ENCODE data around the gene MOV10L1.

MOV10L1 gene

DNA sequence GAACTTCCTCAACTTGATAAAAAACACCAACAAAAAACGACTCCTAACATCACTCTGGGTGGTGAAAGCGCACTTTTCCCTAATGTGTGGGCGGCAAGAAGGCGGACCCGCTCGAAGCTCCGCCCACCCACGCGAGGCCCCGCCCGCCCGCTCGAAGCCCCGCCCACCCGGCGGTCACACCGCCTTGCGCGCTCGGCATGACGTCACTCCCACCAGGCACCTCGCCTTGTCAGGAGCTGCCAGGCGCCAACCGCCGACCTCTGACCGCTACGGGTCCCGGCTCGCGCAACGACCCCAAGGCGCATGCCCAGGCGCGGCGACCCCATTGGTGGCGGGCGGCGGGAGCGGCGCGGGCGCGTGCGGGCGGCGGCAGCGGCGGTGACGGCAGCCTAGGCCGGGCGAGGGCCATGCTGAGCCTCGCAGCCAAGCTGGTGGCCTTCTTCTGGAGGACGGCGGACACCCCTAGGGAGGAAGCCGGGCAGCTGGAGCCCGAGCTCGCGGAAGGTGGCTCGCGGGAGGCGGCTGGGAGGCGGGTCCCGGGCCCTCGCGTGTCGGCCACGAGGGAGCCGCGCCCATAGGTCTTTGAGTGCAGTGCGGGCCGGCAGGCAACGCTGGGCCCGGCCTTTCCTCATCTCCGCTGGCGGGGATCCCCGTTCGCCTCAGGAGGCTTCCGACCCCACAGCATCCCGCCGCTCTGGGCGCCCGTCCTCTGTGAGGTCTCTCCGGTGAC, at the start of gene MOV10L1:
MOV10L1 (plus strand) TSS at position 325 of the 730 bp plus-strand sequence; CDS start at position 408, 83 bp downstream.
- DNase-seq: no peak

- no peak for DNase-seq
These were observed 49.1 kb upstream of the MOV10L1 start for GRCh38 chr22:50040717-50041116.

GRCh38 chr22:50041361-50042065, 48.3 kb upstream of the MOV10L1 start:
- no peak for DNase-seq

DNA sequence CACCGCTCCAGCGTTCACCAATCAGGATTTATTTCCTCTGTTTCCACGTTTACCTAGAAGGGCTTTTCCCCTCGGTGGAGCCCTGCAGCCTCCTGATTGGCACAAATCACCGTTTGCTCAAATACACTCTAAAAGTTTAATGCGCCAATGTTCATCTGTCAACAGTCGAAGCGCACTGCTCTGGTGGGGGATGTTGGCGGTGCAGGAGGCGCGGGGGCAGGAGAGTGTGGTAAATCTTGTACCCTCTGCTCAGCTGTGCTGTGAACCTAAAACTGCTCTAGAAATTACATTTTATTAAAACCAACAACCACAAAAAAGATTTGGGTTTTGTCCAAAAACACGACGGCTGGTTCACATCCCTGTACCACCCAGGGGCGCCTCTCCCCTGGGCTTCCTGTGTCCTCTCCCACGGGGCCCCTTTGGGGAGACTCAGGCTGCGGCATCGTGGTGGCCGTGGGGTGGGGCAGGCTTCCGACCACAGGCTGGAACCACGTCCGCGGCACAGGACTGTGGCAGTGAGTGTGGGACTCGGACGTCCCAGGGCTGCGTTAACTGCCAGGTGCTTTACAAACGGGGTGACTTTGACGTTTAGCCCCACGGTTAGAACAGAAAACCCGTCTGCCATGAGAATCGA, 45.2 kb upstream of the MOV10L1 start:
- no peak for DNase-seq

DNA sequence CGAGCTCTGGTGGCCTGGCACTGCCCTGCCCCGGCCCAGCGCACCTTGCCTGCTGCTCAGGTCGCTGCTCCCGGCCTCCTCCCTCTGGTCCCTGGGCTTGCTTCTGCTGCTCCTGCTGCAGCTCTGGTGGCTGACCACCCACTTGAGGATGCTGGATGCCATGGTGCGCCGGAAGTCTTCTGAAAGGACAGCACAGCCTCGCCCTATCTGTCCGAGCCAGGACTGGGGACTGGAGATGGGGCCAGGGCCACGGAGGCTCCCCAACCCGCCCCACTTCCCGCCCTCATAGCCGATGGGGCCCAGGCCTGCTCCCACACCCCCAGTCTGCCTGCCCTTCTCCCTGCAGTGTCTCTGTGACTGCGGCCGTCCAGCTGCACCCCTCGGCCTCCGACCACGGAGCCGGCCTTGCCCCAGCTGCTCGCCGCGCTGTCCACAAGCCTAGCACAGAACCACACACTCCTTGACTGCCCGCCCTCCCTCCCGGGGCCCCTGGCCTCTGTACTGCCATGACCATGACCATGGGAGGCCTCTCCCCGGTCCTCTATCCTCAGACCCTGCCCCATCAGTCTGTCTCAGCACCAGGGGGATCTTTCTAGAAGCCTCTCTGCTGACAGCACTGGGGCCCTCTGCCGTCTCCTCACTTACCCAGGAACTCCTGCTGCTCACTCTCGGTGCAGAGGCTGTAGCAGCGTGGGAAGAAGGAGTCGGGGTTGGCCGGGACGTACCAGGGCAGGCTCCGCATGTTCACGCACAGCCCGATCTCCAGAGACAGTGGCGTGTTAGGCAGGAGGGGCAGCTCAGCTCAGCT, 44.4 kb upstream of the MOV10L1 start:
- no peak for DNase-seq

- no peak for DNase-seq
These were observed 43.8 kb upstream of the MOV10L1 start for GRCh38 chr22:50046019-50046415.

- no peak for DNase-seq
These were observed 43.1 kb upstream of the MOV10L1 start for GRCh38 chr22:50046481-50047245.

- DNase-seq: no peak
These were observed 42.5 kb upstream of the MOV10L1 start for GRCh38 chr22:50047346-50047745.

GRCh38 chr22:50048061-50048765, 41.6 kb upstream of the MOV10L1 start:
- no peak for DNase-seq

DNA sequence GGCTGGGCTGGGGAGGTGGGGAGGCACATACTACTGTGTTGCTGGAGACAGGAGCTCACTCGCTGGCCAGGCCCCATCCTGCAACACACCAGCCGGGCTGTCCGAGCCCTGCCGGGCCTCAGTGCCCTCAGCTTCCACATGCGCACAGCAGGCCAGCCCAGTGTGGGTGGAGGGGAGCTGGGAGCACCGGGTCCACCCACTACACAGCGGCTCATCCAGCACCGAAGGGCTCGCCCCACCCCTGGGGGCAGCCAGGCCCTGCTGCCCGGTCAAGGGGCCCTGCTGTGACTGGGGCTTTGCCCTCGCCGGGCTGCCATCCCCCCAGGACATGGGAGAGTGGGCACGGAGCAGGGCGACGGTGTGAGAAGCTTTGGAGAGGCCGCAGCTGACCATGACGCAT, 41.0 kb upstream of the MOV10L1 start:
- DNase-seq: no peak

DNA sequence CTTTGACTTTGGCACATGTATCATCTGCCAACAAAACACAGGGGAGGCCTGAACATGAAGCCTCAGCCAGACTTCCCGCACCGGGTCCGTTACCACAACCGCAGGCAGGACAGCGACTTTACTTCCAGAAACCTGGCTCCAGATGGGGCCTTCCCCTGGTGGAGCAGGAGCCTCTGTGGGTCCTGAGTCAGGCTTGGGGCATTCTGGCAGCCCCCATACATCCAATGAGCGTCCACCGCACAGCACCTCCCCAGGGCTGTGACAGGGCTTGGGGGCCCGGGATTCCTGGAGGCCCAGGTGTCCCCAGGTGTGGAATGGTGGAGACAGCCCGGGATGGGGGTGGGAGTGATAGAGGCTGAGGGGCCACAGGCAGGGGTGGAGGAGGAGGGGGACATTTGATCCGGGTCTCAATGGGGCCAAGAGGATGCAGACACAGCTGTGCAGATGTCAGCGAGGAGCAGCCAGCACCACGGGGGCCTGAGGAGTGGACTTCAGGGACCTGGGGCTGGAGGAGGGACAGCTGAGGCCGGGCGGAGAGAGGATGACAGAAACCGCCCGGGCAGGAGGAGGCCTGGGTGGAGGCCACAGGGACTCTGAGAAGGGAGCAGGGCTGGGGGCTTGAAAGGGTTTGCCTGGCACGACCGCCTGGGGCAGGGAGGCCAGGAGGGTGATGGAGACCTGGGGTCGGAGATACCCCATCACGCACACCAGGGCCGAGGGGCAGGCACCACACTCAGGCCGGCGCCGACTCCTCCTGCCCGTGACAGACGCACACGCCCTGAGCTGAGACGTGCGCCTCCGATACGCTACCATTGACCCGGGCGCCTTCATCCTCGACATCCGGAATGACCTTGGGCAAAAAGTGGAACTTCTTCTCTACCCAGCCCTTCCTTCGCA, 40.3 kb upstream of the MOV10L1 start:
- no peak for DNase-seq

- no peak for DNase-seq
These were observed 37.9 kb upstream of the MOV10L1 start for GRCh38 chr22:50051930-50052329.

DNA sequence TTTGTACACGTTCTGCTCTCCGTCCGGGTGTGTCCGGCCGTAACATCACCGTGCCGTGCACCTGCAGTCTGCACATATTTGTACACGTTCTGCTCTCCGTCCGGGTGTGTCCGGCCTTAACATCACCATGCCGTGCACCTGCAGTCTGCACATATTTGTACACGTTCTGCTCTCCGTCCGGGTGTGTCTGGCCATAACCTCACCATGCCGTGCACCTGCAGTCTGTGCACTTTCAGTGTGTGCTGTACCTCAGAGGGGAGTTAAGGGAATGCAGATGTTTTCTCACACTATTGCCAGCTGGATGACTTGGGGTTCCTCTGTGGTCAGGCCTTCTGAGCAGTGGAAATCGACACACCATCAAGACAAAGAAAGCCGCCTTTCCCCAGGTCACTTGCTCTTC, 35.9 kb upstream of the MOV10L1 start:
- no peak for DNase-seq

GRCh38 chr22:50056214-50056972, 33.4 kb upstream of the MOV10L1 start:
- DNase-seq: no peak

GRCh38 chr22:50057278-50058060, 32.3 kb upstream of the MOV10L1 start:
- DNase-seq: no peak

GRCh38 chr22:50058061-50058905, 31.5 kb upstream of the MOV10L1 start, which contains the start of gene TTLL8:
Gene TTLL8 (minus strand): TSS chr22:50058298.
- no peak for DNase-seq

DNA sequence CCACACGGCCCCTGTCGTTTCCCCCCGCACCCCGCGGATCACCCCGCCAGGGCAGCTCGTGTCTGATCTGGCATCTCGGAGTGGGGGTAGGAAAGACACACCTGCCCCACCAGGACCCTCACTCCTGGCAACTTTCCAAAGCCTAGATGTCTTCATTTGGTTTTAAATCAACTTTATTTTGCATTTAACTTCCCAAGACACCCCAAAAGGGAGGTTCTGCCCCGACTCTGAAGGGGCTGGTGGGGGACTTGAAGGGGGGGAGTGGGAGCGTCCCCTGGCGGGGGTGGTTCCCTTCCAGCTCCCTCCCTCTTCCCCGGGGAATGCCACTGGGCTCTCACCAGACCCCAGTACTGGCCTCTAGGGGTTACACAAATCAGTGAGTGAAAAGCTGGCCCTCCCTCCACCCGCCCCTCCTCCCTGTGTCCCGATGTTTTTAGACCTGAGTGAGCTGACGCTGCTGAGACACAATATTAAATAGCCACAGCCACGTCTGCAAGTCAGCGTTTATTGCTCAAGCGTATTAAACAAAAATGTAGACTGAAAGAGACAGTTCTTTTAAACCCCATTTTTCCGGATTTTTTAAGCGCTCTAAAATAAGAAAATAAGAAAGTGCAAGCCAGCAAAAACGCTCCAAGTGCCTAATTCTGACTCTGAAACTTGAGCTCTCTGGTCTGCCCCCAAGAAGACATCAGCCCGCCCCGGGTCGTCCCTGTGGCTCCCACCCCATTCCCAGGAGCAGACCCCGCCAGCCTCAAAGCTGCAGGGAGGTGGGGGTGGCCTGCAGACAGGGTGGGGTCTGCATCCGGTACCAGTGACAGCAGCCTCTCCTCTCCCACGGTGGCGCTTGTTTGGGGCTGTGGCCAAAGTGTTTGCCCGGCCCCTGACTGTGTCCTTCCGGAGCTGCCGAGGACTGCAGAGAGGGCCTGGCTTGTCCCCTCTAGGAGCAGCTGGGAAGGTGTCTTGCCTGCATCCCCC, 30.6 kb upstream of the MOV10L1 start:
- DNase-seq: no peak
